DMS153 (cell line): ENCODE data around the gene SIT1.

Experiments used
- DNase-seq: peaks from one replicate; lab custom pipeline; 2025; lab: John Stamatoyannopoulos, UW

SIT1 gene

GRCh38 chr9:35650341-35651158, at the start of gene SIT1:
Gene SIT1, minus strand, starts transcription at chr9:35650931. Its CDS starts 78 bp downstream, at chr9:35650853.
- no peak for DNase-seq

GRCh38 chr9:35700031-35700430, 49.3 kb upstream of the SIT1 start:
- no peak for DNase-seq

GRCh38 chr9:35698231-35698630, 47.5 kb upstream of the SIT1 start:
- no peak for DNase-seq

- no peak for DNase-seq
Observed at GRCh38 chr9:35697486-35697885, 46.8 kb upstream of the SIT1 start.

GRCh38 chr9:35696520-35697215, 45.9 kb upstream of the SIT1 start:
- DNase-seq: peak; percentile 17

- no peak for DNase-seq
Observed at GRCh38 chr9:35695943-35696401, 45.2 kb upstream of the SIT1 start.

GRCh38 chr9:35691757-35692301, 41.1 kb upstream of the SIT1 start:
- no peak for DNase-seq

- DNase-seq: no peak
Observed at GRCh38 chr9:35691334-35691650, 40.6 kb upstream of the SIT1 start.

- DNase-seq: no peak
Observed at GRCh38 chr9:35690614-35691333, 40.0 kb upstream of the SIT1 start.

- no peak for DNase-seq
Observed at GRCh38 chr9:35690294-35690613, 39.5 kb upstream of the SIT1 start.

- DNase-seq: no peak
Observed at GRCh38 chr9:35689542-35690293, 39.0 kb upstream of the SIT1 start, which contains the start of gene TPM2. Gene TPM2, minus strand, starts transcription at chr9:35689925. Its CDS starts 108 bp downstream, at chr9:35689817.

GRCh38 chr9:35688558-35689541, 38.1 kb upstream of the SIT1 start:
- no peak for DNase-seq

GRCh38 chr9:35687972-35688557, 37.3 kb upstream of the SIT1 start:
- no peak for DNase-seq

- no peak for DNase-seq
Observed at GRCh38 chr9:35687306-35687705, 36.6 kb upstream of the SIT1 start.

GRCh38 chr9:35686222-35687203, 35.8 kb upstream of the SIT1 start:
- no peak for DNase-seq

- no peak for DNase-seq
Observed at GRCh38 chr9:35685506-35685905, 34.8 kb upstream of the SIT1 start.

- DNase-seq: no peak
Observed at GRCh38 chr9:35684921-35685320, 34.2 kb upstream of the SIT1 start.

GRCh38 chr9:35683323-35683722, 32.6 kb upstream of the SIT1 start:
- DNase-seq: no peak
